ENCODE measurements around the gene RNU7-1.

RNU7-1 gene

GRCh38 chr12:6928022-6928702, 15.5 kb upstream of the RNU7-1 start:
- H3F3A ChIP-seq (ENCODE audit: insufficient read depth): no peaks in the 10 kb centered on the region; the same call in 1 of the 2 replicates
- no peak overlapping the region for H3K4me2 ChIP-seq (ENCODE audit: low read depth, low read length, poor library complexity, severe bottlenecking)
- 0 out of 2 replicates have a peak, but pooled peaks cover 5% of the 10 kb centered on the region for H3K27me3 ChIP-seq (ENCODE audit: low read length)
- H2AFZ ChIP-seq (ENCODE audit: low read depth, low read length, severe bottlenecking): no peak overlapping the region
- no peaks in the 10 kb centered on the region for H3K9me2 ChIP-seq (replicated peaks; ENCODE audit: insufficient read depth, low read length)
- H3K9ac ChIP-seq (ENCODE audit: low read length): no peak overlapping the region
- H3K79me2 ChIP-seq (ENCODE audit: insufficient read depth, low read length): no peaks in the 10 kb centered on the region
- H3K27ac ChIP-seq (ENCODE audit: low read depth, low read length): no peak overlapping the region
- H3K4me3 ChIP-seq (ENCODE audit: insufficient read depth, low read length, poor library complexity, severe bottlenecking): no peak overlapping the region
- TF ChIP-seq CTCF (IDR thresholded peaks at IDR 0.05; ENCODE audit: insufficient read depth, low read length, poor library complexity, severe bottlenecking) (no peak), EZH2phosphoT487 (conservative IDR thresholded peaks at IDR 0.05; ENCODE audit: low read length) (no peak)
- no peaks in the 10 kb centered on the region for H4K20me1 ChIP-seq (ENCODE audit: low read depth, low read length)
- no peaks in the 10 kb centered on the region for H3K36me3 ChIP-seq (ENCODE audit: low read length)
- H3K9me3 ChIP-seq (ENCODE audit: insufficient read depth, low read length): no peaks in the 10 kb centered on the region

GRCh38 chr12:6928703-6929407, 14.8 kb upstream of the RNU7-1 start:
- H3K27me3 ChIP-seq (ENCODE audit: low read length): 0 out of 2 replicates have a peak, but pooled peaks cover 5% of the 10 kb centered on the region
- H3K4me2 ChIP-seq (ENCODE audit: low read depth, low read length, poor library complexity, severe bottlenecking): no peak overlapping the region
- H3F3A ChIP-seq (ENCODE audit: insufficient read depth): peaks cover 5% of the 10 kb centered on the region; the same call in 1 of the 2 replicates
- H4K20me1 ChIP-seq (ENCODE audit: low read depth, low read length): no peaks in the 10 kb centered on the region
- no peaks in the 10 kb centered on the region for H3K9me3 ChIP-seq (ENCODE audit: insufficient read depth, low read length)
- H3K9me2 ChIP-seq (replicated peaks; ENCODE audit: insufficient read depth, low read length): no peaks in the 10 kb centered on the region
- H2AFZ ChIP-seq (ENCODE audit: low read depth, low read length, severe bottlenecking): no peak overlapping the region
- H3K9ac ChIP-seq (ENCODE audit: low read length): no peak overlapping the region
- H3K27ac ChIP-seq (ENCODE audit: low read depth, low read length): no peak overlapping the region
- TF ChIP-seq EZH2phosphoT487 (conservative IDR thresholded peaks at IDR 0.05; ENCODE audit: low read length) (no peak), CTCF (IDR thresholded peaks at IDR 0.05; ENCODE audit: insufficient read depth, low read length, poor library complexity, severe bottlenecking) (no peak)
- H3K79me2 ChIP-seq (ENCODE audit: insufficient read depth, low read length): no peaks in the 10 kb centered on the region
- no peaks in the 10 kb centered on the region for H3K36me3 ChIP-seq (ENCODE audit: low read length)
- H3K4me3 ChIP-seq (ENCODE audit: insufficient read depth, low read length, poor library complexity, severe bottlenecking): no peak overlapping the region

GRCh38 chr12:6929466-6930452, 13.9 kb upstream of the RNU7-1 start:
- H4K20me1 ChIP-seq (ENCODE audit: low read depth, low read length): no peaks in the 10 kb centered on the region
- H2AFZ ChIP-seq (ENCODE audit: low read depth, low read length, severe bottlenecking): no peak overlapping the region
- no peak for TF ChIP-seq CTCF (IDR thresholded peaks at IDR 0.05; ENCODE audit: insufficient read depth, low read length, poor library complexity, severe bottlenecking)
- TF ChIP-seq EZH2phosphoT487 (conservative IDR thresholded peaks at IDR 0.05; ENCODE audit: low read length): no peak
- H3K9ac ChIP-seq (ENCODE audit: low read length): no peak overlapping the region
- H3K27me3 ChIP-seq (ENCODE audit: low read length): 0 out of 2 replicates have a peak, but pooled peaks cover 5% of the 10 kb centered on the region
- H3F3A ChIP-seq (ENCODE audit: insufficient read depth): peaks cover 5% of the 10 kb centered on the region; the same call in 1 of the 2 replicates
- H3K79me2 ChIP-seq (ENCODE audit: insufficient read depth, low read length): no peaks in the 10 kb centered on the region
- no peaks in the 10 kb centered on the region for H3K9me3 ChIP-seq (ENCODE audit: insufficient read depth, low read length)
- no peak overlapping the region for H3K4me2 ChIP-seq (ENCODE audit: low read depth, low read length, poor library complexity, severe bottlenecking)
- no peaks in the 10 kb centered on the region for H3K9me2 ChIP-seq (replicated peaks; ENCODE audit: insufficient read depth, low read length)
- H3K4me3 ChIP-seq (ENCODE audit: insufficient read depth, low read length, poor library complexity, severe bottlenecking): no peak overlapping the region
- no peak overlapping the region for H3K27ac ChIP-seq (ENCODE audit: low read depth, low read length)
- no peaks in the 10 kb centered on the region for H3K36me3 ChIP-seq (ENCODE audit: low read length)
